ENCODE data around the gene TEX2.

GRCh38 chr17:64173646-64174045 lies 89.4 kb downstream of the TEX2 start:
- TF ChIP-seq EZH2phosphoT487 (IDR thresholded peaks at IDR 0.05; ENCODE audit: unreplicated experiment): no peak
- TF ChIP-seq, protein P1, sequence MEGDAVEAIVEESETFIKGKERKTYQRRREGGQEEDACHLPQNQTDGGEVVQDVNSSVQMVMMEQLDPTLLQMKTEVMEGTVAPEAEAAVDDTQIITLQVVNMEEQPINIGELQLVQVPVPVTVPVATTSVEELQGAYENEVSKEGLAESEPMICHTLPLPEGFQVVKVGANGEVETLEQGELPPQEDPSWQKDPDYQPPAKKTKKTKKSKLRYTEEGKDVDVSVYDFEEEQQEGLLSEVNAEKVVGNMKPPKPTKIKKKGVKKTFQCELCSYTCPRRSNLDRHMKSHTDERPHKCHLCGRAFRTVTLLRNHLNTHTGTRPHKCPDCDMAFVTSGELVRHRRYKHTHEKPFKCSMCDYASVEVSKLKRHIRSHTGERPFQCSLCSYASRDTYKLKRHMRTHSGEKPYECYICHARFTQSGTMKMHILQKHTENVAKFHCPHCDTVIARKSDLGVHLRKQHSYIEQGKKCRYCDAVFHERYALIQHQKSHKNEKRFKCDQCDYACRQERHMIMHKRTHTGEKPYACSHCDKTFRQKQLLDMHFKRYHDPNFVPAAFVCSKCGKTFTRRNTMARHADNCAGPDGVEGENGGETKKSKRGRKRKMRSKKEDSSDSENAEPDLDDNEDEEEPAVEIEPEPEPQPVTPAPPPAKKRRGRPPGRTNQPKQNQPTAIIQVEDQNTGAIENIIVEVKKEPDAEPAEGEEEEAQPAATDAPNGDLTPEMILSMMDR (conservative IDR thresholded peaks at IDR 0.05; ENCODE audit: low read depth in 2 of 2): no peak
- TF ChIP-seq POLR2AphosphoS5 (IDR thresholded peaks at IDR 0.05; ENCODE audit: low read depth): no peak
- TF ChIP-seq CREB1 (CRISPR knock-in tag; IDR thresholded peaks at IDR 0.05; ENCODE audit: low read depth): no peak
- TF ChIP-seq JUNB (IDR thresholded peaks at IDR 0.05; ENCODE audit: unreplicated experiment): no peak
